KG1 (cell line): ENCODE data around the gene MCRIP2.

ENCODE experiments used
- DNase-seq: peaks from one replicate; lab custom pipeline; 2025; lab: John Stamatoyannopoulos, UW

Gene MCRIP2

GRCh38 chr16:632486-633335 is 8.9 kb upstream of the MCRIP2 start:
- no peak for DNase-seq

- no peak for DNase-seq
These were observed 8.1 kb upstream of the MCRIP2 start for GRCh38 chr16:633336-634050.

GRCh38 chr16:634051-634670 is 7.5 kb upstream of the MCRIP2 start:
- DNase-seq = no peak

GRCh38 chr16:634996-635395 is 6.6 kb upstream of the MCRIP2 start:
- DNase-seq = no peak

GRCh38 chr16:635573-636205 is 5.9 kb upstream of the MCRIP2 start:
- DNase-seq = no peak

- DNase-seq = peak; percentile 80
These were observed 5.2 kb upstream of the MCRIP2 start, which contains the start of gene METTL26 for GRCh38 chr16:636206-637080. Gene METTL26 (minus strand): TSS chr16:636305. CDS start chr16:636290, 15 bp downstream.

GRCh38 chr16:637081-638018 is 4.3 kb upstream of the MCRIP2 start:
- DNase-seq = peak; percentile 76

- DNase-seq = no peak
These were observed 3.5 kb upstream of the MCRIP2 start for GRCh38 chr16:638034-638543.

GRCh38 chr16:638836-639235 is 2.8 kb upstream of the MCRIP2 start:
- no peak for DNase-seq

GRCh38 chr16:640614-641013 is 1.0 kb upstream of the MCRIP2 start:
- no peak for DNase-seq

- no peak for DNase-seq
These were observed 791 bp downstream of the MCRIP2 start for GRCh38 chr16:642189-643049.

- DNase-seq = no peak
These were observed 1.4 kb downstream of the MCRIP2 start for GRCh38 chr16:643050-643368.

GRCh38 chr16:644556-644955 is 2.9 kb downstream of the MCRIP2 start:
- DNase-seq = no peak

- DNase-seq = no peak
These were observed 4.4 kb downstream of the MCRIP2 start for GRCh38 chr16:645852-646678.

GRCh38 chr16:646679-647172 is 5.1 kb downstream of the MCRIP2 start:
- no peak for DNase-seq

- DNase-seq = no peak
These were observed 5.7 kb downstream of the MCRIP2 start for GRCh38 chr16:647173-647902.

GRCh38 chr16:648071-648780 is 6.6 kb downstream of the MCRIP2 start:
- peak; percentile 67 for DNase-seq
